ENCODE measurements around the gene ST8SIA1.

DNA sequence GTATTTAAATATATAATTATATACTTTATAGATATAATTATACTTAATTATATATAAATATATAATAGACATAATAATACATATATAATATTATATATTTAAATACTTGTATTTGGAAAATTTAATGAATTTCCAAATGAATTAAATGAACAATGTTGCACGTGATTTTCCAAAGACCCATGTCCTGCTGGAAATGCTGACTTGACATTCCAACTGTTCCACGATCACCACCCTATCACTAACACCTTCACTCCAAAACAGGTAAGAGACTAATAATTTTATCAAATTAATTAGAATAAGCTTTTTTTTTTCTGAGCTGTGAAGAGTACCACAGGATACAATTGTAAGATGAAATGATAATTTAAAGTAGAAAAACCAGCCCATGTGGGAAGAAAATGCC is 103.4 kb downstream of the ST8SIA1 start:
- TF ChIP-seq, protein P1, sequence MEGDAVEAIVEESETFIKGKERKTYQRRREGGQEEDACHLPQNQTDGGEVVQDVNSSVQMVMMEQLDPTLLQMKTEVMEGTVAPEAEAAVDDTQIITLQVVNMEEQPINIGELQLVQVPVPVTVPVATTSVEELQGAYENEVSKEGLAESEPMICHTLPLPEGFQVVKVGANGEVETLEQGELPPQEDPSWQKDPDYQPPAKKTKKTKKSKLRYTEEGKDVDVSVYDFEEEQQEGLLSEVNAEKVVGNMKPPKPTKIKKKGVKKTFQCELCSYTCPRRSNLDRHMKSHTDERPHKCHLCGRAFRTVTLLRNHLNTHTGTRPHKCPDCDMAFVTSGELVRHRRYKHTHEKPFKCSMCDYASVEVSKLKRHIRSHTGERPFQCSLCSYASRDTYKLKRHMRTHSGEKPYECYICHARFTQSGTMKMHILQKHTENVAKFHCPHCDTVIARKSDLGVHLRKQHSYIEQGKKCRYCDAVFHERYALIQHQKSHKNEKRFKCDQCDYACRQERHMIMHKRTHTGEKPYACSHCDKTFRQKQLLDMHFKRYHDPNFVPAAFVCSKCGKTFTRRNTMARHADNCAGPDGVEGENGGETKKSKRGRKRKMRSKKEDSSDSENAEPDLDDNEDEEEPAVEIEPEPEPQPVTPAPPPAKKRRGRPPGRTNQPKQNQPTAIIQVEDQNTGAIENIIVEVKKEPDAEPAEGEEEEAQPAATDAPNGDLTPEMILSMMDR (IDR thresholded peaks at IDR 0.05; ENCODE audit: insufficient read depth, low read length), result no peak
- TF ChIP-seq GABPA (IDR thresholded peaks at IDR 0.05; ENCODE audit: low read depth) (no peak), POLR2AphosphoS5 (IDR thresholded peaks at IDR 0.05; ENCODE audit: low read depth) (no peak)

All from HL-60 (cell line).